Activated naive CD8-positive, alpha-beta T cell treated with anti-CD3 and anti-CD28 coated beads, Interleukin-2, amount 50 U/mL, for 24 hours (primary cell): ENCODE results near the gene PALB2.

Source experiments
- ATAC-seq: fragments of 150-1000 bp; cut with Tn5 transposase; one replicate; pipeline ENCODE4 v1.10.0; 2021
- DNase-seq: peaks from one replicate; pipeline ENCODE4 v3.0.0; 2021
- H3K27ac Mint-ChIP-seq: one replicate; pipeline ENCODE4 v1.8.0; 2021; ENCODE audit warnings: mild to moderate bottlenecking, mixed read lengths
- H3K27me3 Mint-ChIP-seq: one replicate; pipeline ENCODE4 v1.8.0; 2021; ENCODE audit warnings: mixed read lengths
- H3K36me3 Mint-ChIP-seq: one replicate; pipeline ENCODE4 v1.8.0; 2021; ENCODE audit warnings: low read depth, mixed read lengths
- H3K4me1 Mint-ChIP-seq: one replicate; pipeline ENCODE4 v1.8.0; 2021; ENCODE audit warnings: mixed read lengths
- H3K4me3 Mint-ChIP-seq: one replicate; pipeline ENCODE4 v1.8.0; 2021; ENCODE audit warnings: mild to moderate bottlenecking, moderate library complexity, mixed read lengths
- H3K9me3 Mint-ChIP-seq: one replicate; pipeline ENCODE4 v1.8.0; 2021; ENCODE audit warnings: mixed read lengths

PALB2 gene

GRCh38 chr16:23640931-23641765, at the start of gene PALB2, which contains the start of gene DCTN5:
Gene PALB2 (minus strand): TSS chr16:23641310. CDS start chr16:23641157, 153 bp downstream.
Gene DCTN5 (plus strand): TSS chr16:23641466. CDS start chr16:23641543, 77 bp downstream.
- Mint-ChIP-seq H3K9me3 (no peaks in the 10 kb centered on the region), H3K4me3 (peak within 1 kb of the TSS; percentile 99), H3K27ac (peak within 1 kb of the TSS; percentile 96), H3K27me3 (no peaks in the 10 kb centered on the region), H3K36me3 (peaks cover 32% of the 10 kb centered on the region), H3K4me1 (peaks cover 30% of the 10 kb centered on the region)
- ATAC-seq (peak; percentile 99), DNase-seq (peak; percentile 89)

DNA sequence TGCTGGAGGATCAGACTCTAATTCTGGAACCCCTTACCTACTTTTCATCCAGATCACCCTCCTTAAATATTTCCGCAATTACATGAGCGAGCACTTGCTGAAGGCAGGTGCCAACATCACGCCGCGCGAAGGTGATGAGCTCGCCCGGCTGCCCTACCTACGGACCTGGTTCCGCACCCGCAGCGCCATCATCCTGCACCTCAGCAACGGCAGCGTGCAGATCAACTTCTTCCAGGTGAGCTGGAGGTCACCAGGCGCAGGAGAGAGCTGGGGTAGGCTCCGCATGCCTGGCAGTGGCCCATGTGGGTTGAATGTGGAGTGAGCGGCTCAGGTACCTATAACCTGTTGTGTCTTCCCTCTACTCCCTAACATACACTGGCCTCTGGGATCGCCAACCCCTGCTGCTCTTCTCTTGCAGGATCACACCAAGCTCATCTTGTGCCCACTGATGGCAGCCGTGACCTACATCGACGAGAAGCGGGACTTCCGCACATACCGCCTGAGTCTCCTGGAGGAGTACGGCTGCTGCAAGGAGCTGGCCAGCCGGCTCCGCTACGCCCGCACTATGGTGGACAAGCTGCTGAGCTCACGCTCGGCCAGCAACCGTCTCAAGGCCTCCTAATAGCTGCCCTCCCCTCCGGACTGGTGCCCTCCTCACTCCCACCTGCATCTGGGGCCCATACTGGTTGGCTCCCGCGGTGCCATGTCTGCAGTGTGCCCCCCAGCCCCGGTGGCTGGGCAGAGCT, 48.5 kb upstream of the PALB2 start:
- peak; percentile 10 for ATAC-seq

GRCh38 chr16:23687034-23687808, 46.1 kb upstream of the PALB2 start:
- Mint-ChIP-seq H3K9me3 (no peaks in the 10 kb centered on the region), H3K36me3 (peaks cover 63% of the 10 kb centered on the region), H3K27ac (no peak overlapping the region), H3K4me3 (no peak overlapping the region), H3K27me3 (no peaks in the 10 kb centered on the region), H3K4me1 (no peaks in the 10 kb centered on the region)
- DNase-seq (no peak), ATAC-seq (no peak)

More for the DNA sequence above, 48.5 kb upstream of the PALB2 start:
- peaks cover under 1% of the 10 kb centered on the region for H3K4me1 Mint-ChIP-seq
- H3K4me3 Mint-ChIP-seq = no peak overlapping the region
- no peaks in the 10 kb centered on the region for H3K9me3 Mint-ChIP-seq
- H3K27me3 Mint-ChIP-seq = peaks cover 4% of the 10 kb centered on the region
- peaks cover 48% of the 10 kb centered on the region for H3K36me3 Mint-ChIP-seq
- no peak overlapping the region for H3K27ac Mint-ChIP-seq
- no peak for DNase-seq

DNA sequence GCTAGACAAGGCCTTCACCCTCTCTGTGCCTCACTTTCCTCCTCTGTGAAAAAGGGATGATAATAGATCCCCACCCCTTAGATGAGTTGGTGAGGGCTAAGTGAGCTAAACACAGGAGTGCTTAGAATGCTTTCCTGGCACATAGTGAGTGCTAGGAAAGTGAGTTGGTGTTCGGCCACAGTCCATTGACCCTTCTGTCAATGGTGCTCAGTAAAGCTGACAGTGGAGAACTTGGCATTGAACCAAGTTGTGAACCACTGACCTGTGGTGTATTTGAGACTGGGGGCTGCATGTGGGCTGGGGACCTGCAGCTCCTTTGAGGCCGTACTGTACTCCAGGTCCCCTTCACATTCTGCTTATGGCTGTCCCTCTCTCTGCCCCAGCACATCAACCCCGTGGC, 42.4 kb upstream of the PALB2 start:
- ATAC-seq = no peak
- Mint-ChIP-seq H3K4me3 (no peak overlapping the region), H3K27ac (no peak overlapping the region), H3K36me3 (peaks cover 70% of the 10 kb centered on the region), H3K4me1 (peaks cover 18% of the 10 kb centered on the region), H3K9me3 (no peaks in the 10 kb centered on the region), H3K27me3 (peaks cover 2% of the 10 kb centered on the region)
- DNase-seq = no peak

GRCh38 chr16:23682181-23682580, 41.1 kb upstream of the PALB2 start:
- ATAC-seq (no peak), DNase-seq (no peak)
- Mint-ChIP-seq H3K36me3 (peaks cover 61% of the 10 kb centered on the region), H3K4me3 (no peak overlapping the region), H3K27ac (no peak overlapping the region), H3K4me1 (peaks cover 22% of the 10 kb centered on the region), H3K9me3 (no peaks in the 10 kb centered on the region), H3K27me3 (peaks cover 2% of the 10 kb centered on the region)

DNA sequence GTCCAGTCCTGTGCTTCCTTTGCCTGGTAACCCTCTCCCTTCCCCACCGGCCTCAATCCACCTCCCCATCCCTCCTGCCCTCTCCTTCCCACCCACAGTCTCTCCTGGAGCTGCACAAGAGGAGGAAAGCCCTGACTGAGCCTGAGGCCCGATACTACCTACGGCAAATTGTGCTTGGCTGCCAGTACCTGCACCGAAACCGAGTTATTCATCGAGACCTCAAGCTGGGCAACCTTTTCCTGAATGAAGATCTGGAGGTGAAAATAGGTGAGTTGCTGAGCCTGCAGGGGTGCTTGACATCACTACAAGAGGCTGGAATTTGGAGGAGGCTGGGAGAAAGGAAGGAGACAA, 38.9 kb upstream of the PALB2 start:
- H3K27me3 Mint-ChIP-seq = peaks cover 2% of the 10 kb centered on the region
- peaks cover 22% of the 10 kb centered on the region for H3K4me1 Mint-ChIP-seq
- peak overlapping the region; percentile 44 for H3K27ac Mint-ChIP-seq
- peak overlapping the region; percentile 90 for H3K4me3 Mint-ChIP-seq
- no peak for ATAC-seq
- H3K36me3 Mint-ChIP-seq = peaks cover 45% of the 10 kb centered on the region
- no peak for DNase-seq
- H3K9me3 Mint-ChIP-seq = no peaks in the 10 kb centered on the region

DNA sequence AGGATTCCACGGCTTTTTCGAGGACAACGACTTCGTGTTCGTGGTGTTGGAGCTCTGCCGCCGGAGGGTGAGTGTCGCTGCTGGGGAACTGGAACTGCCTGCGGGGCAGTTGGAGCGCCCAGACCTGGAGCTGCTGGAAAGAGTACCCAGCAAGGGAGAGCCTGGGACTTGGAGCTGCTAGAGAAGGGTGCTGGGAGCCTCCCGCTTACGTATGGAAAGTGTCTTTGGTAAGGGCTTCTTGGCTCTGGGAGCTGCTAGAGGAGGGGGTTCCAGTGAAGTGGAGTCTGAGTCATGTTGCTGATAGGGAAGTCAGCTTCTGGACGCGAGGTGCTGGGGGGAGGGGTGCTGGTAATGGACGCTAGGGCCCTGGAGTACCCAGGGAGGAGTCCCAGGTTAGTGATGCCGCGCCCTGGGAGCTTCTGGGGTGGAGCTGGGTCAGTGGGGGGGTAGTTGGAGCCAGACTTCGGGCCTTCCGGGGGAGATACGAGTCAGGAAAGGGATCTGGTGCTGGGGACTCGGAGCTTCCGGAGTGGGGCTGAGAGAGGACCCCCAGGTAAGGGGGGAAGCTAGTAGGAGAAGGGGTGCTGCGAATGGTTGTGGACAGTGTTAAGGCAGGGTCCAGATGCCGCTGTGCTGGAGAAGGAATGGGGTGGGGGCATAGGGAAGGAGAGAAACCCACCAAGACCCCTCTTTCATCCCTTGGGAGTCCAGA, 38.3 kb upstream of the PALB2 start:
- DNase-seq = peak; percentile 43
- peaks cover 42% of the 10 kb centered on the region for H3K36me3 Mint-ChIP-seq
- H3K9me3 Mint-ChIP-seq = no peaks in the 10 kb centered on the region
- H3K27ac Mint-ChIP-seq = peak overlapping the region; percentile 59
- ATAC-seq = no peak
- peaks cover 2% of the 10 kb centered on the region for H3K27me3 Mint-ChIP-seq
- peaks cover 22% of the 10 kb centered on the region for H3K4me1 Mint-ChIP-seq
- H3K4me3 Mint-ChIP-seq = peak overlapping the region; percentile 90

DNA sequence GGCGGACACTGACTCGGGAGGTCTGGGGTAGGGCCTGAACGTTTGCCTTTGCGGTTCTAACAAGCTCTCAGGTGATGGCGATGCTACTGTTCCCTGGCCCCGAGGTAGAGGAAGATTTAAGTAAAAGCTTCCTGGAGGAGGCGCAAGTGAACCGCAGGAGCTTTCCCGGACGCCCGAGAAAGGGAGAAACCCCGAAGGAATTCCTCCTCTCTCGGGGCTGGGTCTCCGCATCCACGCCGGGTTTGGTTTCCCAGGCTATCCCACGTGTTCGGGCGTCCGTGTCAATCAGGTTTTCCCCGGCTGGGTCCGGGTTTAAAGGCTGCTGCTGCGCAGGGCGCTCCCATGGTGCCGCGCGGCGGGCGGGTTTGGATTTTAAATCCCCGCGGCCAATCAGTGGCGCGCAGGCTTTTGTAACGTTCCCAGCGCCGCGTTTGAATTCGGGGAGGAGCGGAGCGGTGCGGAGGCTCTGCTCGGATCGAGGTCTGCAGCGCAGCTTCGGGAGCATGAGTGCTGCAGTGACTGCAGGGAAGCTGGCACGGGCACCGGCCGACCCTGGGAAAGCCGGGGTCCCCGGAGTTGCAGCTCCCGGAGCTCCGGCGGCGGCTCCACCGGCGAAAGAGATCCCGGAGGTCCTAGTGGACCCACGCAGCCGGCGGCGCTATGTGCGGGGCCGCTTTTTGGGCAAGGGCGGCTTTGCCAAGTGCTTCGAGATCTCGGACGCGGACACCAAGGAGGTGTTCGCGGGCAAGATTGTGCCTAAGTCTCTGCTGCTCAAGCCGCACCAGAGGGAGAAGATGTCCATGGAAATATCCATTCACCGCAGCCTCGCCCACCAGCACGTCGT, 37.5 kb upstream of the PALB2 start, which contains the start of gene PLK1:
PLK1 (plus strand) TSS at position 460 of the 844 bp plus-strand sequence; CDS start at position 504, 44 bp downstream.
- H3K27ac Mint-ChIP-seq = peak within 1 kb of the TSS; percentile 67
- DNase-seq (peak; percentile 86), ATAC-seq (peak; percentile 98)
- H3K27me3 Mint-ChIP-seq = peaks cover 2% of the 10 kb centered on the region
- peaks cover 22% of the 10 kb centered on the region for H3K4me1 Mint-ChIP-seq
- peak within 1 kb of the TSS; percentile 90 for H3K4me3 Mint-ChIP-seq
- peaks cover 37% of the 10 kb centered on the region for H3K36me3 Mint-ChIP-seq
- H3K9me3 Mint-ChIP-seq = no peaks in the 10 kb centered on the region

GRCh38 chr16:23676924-23677480, 35.9 kb upstream of the PALB2 start:
- ATAC-seq (no peak), DNase-seq (no peak)
- H3K4me1 Mint-ChIP-seq = peaks cover 20% of the 10 kb centered on the region
- H3K9me3 Mint-ChIP-seq = no peaks in the 10 kb centered on the region
- no peak overlapping the region for H3K27ac Mint-ChIP-seq
- peaks cover 33% of the 10 kb centered on the region for H3K36me3 Mint-ChIP-seq
- H3K4me3 Mint-ChIP-seq = no peak overlapping the region
- peaks cover 2% of the 10 kb centered on the region for H3K27me3 Mint-ChIP-seq

DNA sequence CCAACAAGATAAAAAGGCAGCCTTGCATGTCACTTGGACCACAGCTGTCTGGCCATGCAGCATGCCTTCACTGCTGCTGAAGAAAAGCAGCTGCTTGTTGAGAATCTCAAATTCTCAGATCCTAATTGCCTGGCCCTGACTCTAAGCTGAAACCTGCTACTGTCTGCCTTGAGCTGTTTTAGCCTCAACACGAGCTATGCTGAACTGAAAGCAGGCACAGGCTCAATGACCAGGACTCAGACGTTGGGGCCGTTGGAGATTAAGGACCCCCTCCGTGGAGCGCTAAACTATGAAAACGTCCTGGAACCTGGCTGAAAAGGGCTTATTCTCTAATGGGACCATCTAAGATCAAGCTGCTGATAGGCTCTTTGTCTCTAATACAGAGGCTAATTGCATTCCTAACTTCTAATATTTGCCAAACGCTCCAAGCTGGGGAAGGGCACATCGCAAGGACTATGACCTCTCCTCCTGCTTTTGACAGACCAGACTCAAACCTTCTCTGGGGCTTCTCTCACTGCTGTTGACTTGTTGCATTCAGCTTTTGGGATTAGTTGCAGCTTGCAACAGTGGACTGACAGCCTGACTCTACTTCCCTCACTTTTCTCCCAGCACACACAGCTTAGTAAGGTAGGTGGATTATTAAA, 33.0 kb upstream of the PALB2 start:
- ATAC-seq (no peak), DNase-seq (no peak)
- Mint-ChIP-seq H3K4me1 (peaks cover 24% of the 10 kb centered on the region), H3K27me3 (no peaks in the 10 kb centered on the region), H3K4me3 (no peak overlapping the region), H3K36me3 (peaks cover 27% of the 10 kb centered on the region), H3K9me3 (no peaks in the 10 kb centered on the region), H3K27ac (no peak overlapping the region)

- no peak overlapping the region for H3K27ac Mint-ChIP-seq
- peak; percentile 99 for ATAC-seq
- no peak overlapping the region for H3K4me3 Mint-ChIP-seq
- DNase-seq = peak; percentile 41
- no peaks in the 10 kb centered on the region for H3K9me3 Mint-ChIP-seq
- H3K27me3 Mint-ChIP-seq = no peaks in the 10 kb centered on the region
- peaks cover 56% of the 10 kb centered on the region for H3K36me3 Mint-ChIP-seq
- H3K4me1 Mint-ChIP-seq = peaks cover 20% of the 10 kb centered on the region
Observed at GRCh38 chr16:23670137-23670776, 29.1 kb upstream of the PALB2 start.

- Mint-ChIP-seq H3K4me1 (peaks cover 21% of the 10 kb centered on the region), H3K27ac (no peak overlapping the region), H3K27me3 (no peaks in the 10 kb centered on the region), H3K4me3 (no peak overlapping the region), H3K36me3 (peaks cover 65% of the 10 kb centered on the region), H3K9me3 (no peaks in the 10 kb centered on the region)
- ATAC-seq = no peak
- no peak for DNase-seq
Observed at GRCh38 chr16:23668873-23669272, 27.8 kb upstream of the PALB2 start.
